Osteoblast (primary cell): ENCODE data around the gene HS1BP3. TPM values are rescaled to one million over a fixed set of nuclear protein-coding genes. Genes with fewer than 3 reads are reported as not detected.

ENCODE experiments used
- DNase-seq: peaks from one replicate; pipeline ENCODE4 v3.0.0; 2011; ENCODE audit warnings: low spot score, mixed read lengths; ENCODE audit not compliant: insufficient read length; ENCODE audit errors: missing footprints
- H2AFZ ChIP-seq: 2 replicates; pipeline ENCODE4 v1.6.0; 2011; ENCODE audit warnings: mild to moderate bottlenecking, low read length
- H3K27ac ChIP-seq: 2 replicates; pipeline ENCODE4 v1.5.1; 2011; ENCODE audit warnings: mild to moderate bottlenecking, low read depth, low read length, moderate library complexity
- H3K27me3 ChIP-seq: 2 replicates; pipeline ENCODE4 v1.6.0; 2012; ENCODE audit warnings: mild to moderate bottlenecking, control low read depth, inconsistent platforms, low read length, moderate library complexity; ENCODE audit not compliant: insufficient read depth
- H3K36me3 ChIP-seq: 2 replicates; pipeline ENCODE4 v1.5.1; 2011; ENCODE audit warnings: mild to moderate bottlenecking, low read length, control low read depth, moderate library complexity; ENCODE audit not compliant: insufficient read depth
- H3K4me1 ChIP-seq: 2 replicates; pipeline ENCODE4 v1.5.1; 2011; ENCODE audit warnings: mild to moderate bottlenecking, low read length, control low read depth, moderate library complexity; ENCODE audit not compliant: insufficient read depth
- H3K4me2 ChIP-seq: 2 replicates; pipeline ENCODE4 v1.6.0; 2011; ENCODE audit warnings: mild to moderate bottlenecking, low read length; ENCODE audit not compliant: insufficient read depth
- H3K4me3 ChIP-seq: fragments of 200-600 bp; sonication (generic); 3 replicates; pipeline ENCODE4 v1.5.1; 2012; ENCODE audit warnings: mild to moderate bottlenecking, low read length, inconsistent platforms; ENCODE audit not compliant: insufficient read depth
- H3K79me2 ChIP-seq: 2 replicates; pipeline ENCODE4 v1.6.0; 2012; ENCODE audit warnings: mild to moderate bottlenecking, low read length, control low read depth, inconsistent platforms; ENCODE audit not compliant: insufficient read depth
- H3K9me3 ChIP-seq: 2 replicates; pipeline ENCODE4 v1.5.1; 2011; ENCODE audit warnings: low read depth, low read length, control low read depth
- H4K20me1 ChIP-seq: 2 replicates; pipeline ENCODE4 v1.6.0; 2012; ENCODE audit warnings: mild to moderate bottlenecking, low read length, control low read depth; ENCODE audit not compliant: insufficient read depth
- CTCF ChIP-seq: IDR thresholded peaks from 2 replicates; pipeline ENCODE4 v1.5.1; 2011; ENCODE audit warnings: mild to moderate bottlenecking, low read depth, low read length, moderate library complexity; ENCODE audit errors: extremely low read depth
- total RNA-seq: library from RNA; depleted of rRNA; stranded (reverse); fragments of >200 nt; gene quantifications from 2 replicates; pipeline ENCODE4 v1.2.3, GENCODE V29; 2012

HS1BP3 gene
- total RNA-seq, 1 donor: 47.8 TPM

- peak overlapping the region; percentile 34 for H3K4me2 ChIP-seq
- no peaks in the 10 kb centered on the region for H4K20me1 ChIP-seq
- no peak overlapping the region for H3K4me3 ChIP-seq
- peak; percentile 46 for DNase-seq
- no peaks in the 10 kb centered on the region for H3K27me3 ChIP-seq
- no peaks in the 10 kb centered on the region for H3K79me2 ChIP-seq
- H3K36me3 ChIP-seq: no peaks in the 10 kb centered on the region
- peak overlapping the region; percentile 81 for H3K27ac ChIP-seq
- H2AFZ ChIP-seq: peak overlapping the region; percentile 23
- no peak for TF ChIP-seq CTCF
- H3K4me1 ChIP-seq: peaks cover 38% of the 10 kb centered on the region
- H3K9me3 ChIP-seq: no peaks in the 10 kb centered on the region
Observed at GRCh38 chr2:20608666-20609348, 42.1 kb downstream of the HS1BP3 start.

GRCh38 chr2:20607446-20607845 lies 43.5 kb downstream of the HS1BP3 start:
- H2AFZ ChIP-seq: no peak overlapping the region
- H4K20me1 ChIP-seq: no peaks in the 10 kb centered on the region
- no peak for TF ChIP-seq CTCF
- no peaks in the 10 kb centered on the region for H3K36me3 ChIP-seq
- H3K79me2 ChIP-seq: no peaks in the 10 kb centered on the region
- H3K4me1 ChIP-seq: peaks cover 38% of the 10 kb centered on the region
- no peak overlapping the region for H3K4me2 ChIP-seq
- H3K9me3 ChIP-seq: no peaks in the 10 kb centered on the region
- no peak for DNase-seq
- H3K27ac ChIP-seq: no peak overlapping the region
- no peaks in the 10 kb centered on the region for H3K27me3 ChIP-seq
- H3K4me3 ChIP-seq: no peak overlapping the region

GRCh38 chr2:20606198-20606597 lies 44.7 kb downstream of the HS1BP3 start:
- Histone ChIP-seq H4K20me1 (no peaks in the 10 kb centered on the region), H3K27me3 (no peaks in the 10 kb centered on the region)
- TF ChIP-seq CTCF: no peak

GRCh38 chr2:20604951-20605381 lies 45.9 kb downstream of the HS1BP3 start:
- H3K4me2 ChIP-seq: peak overlapping the region; percentile 44
- no peak for TF ChIP-seq CTCF
- peak overlapping the region; percentile 37 for H3K27ac ChIP-seq
- H4K20me1 ChIP-seq: no peaks in the 10 kb centered on the region
- no peaks in the 10 kb centered on the region for H3K36me3 ChIP-seq
- peak; percentile 57 for DNase-seq
- no peaks in the 10 kb centered on the region for H3K79me2 ChIP-seq
- H2AFZ ChIP-seq: no peak overlapping the region
- H3K4me1 ChIP-seq: peaks cover 27% of the 10 kb centered on the region
- H3K9me3 ChIP-seq: no peaks in the 10 kb centered on the region
- no peaks in the 10 kb centered on the region for H3K27me3 ChIP-seq
- no peak overlapping the region for H3K4me3 ChIP-seq

More at GRCh38 chr2:20606198-20606597, 44.7 kb downstream of the HS1BP3 start:
- no peaks in the 10 kb centered on the region for H3K36me3 ChIP-seq
- DNase-seq: no peak
- H3K27ac ChIP-seq: no peak overlapping the region
- H3K4me2 ChIP-seq: no peak overlapping the region
- no peaks in the 10 kb centered on the region for H3K79me2 ChIP-seq
- no peak overlapping the region for H3K4me3 ChIP-seq
- H3K4me1 ChIP-seq: peaks cover 33% of the 10 kb centered on the region
- H2AFZ ChIP-seq: no peak overlapping the region
- H3K9me3 ChIP-seq: no peaks in the 10 kb centered on the region
